Measurements from ENCODE around the gene LBHD1.
"Not testable (repeated sequence)": the region's sequence is repeated elsewhere in the genome, so short reads cannot be mapped to it uniquely, and the experiment has no call there.

LBHD1 gene

DNA sequence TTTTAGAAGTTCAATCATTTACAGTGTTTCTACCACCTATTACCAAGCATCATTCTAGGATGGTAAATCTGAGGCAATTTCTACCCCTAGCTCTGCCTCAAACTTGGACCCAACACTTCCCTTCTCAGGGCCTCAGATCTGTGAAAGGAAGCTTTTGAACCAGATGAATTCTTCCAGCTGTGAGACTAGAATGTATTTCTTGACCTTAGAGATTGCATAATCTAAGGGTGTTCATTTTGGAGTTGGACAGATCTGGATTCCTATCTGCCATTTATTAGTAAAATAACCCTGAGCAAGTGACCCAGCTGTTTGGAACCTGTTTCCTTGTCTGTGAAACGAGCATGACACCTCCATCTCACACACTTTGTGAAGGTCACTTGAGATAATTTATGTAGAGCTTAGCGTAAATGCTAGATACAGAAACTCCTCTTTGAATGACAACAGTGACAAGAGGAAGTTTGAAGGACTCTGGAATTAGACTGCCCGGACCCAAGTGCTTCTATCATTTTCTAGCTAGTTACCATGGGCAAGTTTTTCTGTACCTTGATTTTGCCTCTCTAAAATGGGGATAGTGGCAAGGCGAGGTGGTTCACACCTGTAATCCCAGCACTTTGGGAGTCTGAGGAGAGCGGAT lies 15.2 kb downstream of the LBHD1 start:
- no peak for DNase-seq

DNA sequence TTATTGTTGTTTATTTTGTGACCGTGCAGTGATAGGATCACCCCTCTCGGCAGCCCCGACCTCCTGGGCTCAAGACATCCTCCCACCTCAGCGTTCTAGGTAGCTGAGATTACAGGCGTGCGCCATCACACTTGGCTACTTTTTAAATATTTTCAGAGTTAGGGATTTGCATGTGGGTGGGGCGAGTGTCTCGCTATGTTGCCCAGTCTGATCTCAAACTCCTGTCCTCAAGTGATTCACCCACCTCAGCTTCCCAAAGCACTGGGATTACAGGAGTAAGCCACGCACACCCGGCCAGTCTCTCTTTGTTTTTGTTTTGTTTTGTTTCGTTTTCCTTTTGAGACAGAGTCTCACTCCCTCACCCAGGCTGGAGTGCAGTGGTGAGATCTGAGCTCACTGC lies 17.8 kb downstream of the LBHD1 start:
- peak; percentile 7 for DNase-seq

DNA sequence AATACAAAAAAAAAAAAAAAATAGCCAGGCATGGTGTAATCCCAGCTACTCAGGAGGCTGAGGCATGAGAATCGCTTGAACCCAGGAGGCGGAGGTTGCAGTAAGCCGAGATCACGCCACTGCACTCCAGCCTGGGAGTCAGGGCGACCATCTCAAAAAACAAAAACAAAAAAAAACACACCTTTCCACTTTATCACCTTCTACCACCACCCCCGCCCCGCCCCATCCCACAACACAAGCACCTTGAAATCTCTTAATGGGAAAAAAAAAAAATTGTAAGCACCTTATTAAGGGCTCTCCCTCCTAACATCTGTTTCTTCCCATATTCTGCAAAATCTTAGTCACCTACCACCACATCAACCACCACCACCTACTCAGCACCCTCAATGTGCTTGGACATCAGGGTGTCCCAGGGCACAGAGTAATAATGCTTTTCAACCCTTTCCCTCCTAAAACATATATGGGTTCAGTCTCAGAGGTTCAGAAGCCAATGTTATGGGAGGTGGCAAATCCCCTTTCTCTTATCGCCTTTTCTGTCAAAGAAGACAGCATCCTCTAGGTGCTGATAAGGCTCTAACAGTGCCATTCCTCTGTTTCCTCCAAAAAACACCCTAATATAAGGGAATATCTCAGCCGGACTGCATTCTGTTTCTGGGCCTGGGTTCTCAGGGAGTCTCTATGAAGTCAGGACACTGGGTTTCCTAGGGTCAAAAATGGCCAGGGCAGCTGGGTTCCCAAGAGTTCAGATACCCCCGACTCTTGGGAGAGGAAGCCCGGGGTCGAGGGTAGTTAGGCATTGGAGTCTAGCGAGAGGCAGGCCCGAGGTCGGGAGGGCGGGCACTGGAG lies 19.7 kb downstream of the LBHD1 start:
- DNase-seq: no peak

DNA sequence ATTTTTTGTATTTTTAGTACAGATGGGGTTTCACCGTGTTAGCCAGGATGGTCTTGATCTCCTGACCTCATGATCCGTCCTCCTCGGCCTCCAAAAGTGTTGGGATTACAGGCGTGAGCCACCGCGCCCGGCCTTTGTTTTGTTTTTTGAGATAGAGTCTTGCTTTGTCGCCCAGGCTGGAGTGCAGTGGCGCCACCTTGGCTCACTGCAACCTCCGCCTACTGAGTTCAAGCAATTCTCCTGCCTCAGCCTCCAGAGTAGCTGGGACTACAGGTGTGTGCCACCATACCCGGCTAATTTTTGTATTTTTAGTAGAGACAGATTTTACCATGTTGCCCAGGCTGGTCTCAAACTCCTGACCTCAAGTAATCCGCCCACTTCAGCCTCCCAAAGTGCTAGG lies 21.8 kb downstream of the LBHD1 start:
- not testable (repeated sequence) for DNase-seq

DNA sequence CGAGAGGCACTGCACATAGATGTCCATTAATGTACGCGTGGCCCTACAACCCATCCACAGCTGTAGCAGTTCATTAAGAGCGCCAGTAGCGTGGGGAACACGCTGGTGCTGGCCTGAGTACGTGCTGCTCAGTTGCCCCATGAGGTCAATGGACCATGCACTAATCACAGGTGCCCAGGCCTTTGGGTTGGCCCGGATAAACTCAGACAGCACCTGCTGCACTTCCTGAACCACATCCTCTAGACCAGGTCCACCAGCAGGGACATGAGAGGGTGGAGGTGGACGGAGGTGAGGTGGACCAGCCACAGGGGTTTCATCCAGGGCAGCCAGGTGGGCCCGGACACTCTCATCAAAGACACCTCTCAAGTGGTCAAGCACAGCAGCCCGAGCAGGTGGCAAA lies 22.6 kb downstream of the LBHD1 start:
- DNase-seq: no peak

DNA sequence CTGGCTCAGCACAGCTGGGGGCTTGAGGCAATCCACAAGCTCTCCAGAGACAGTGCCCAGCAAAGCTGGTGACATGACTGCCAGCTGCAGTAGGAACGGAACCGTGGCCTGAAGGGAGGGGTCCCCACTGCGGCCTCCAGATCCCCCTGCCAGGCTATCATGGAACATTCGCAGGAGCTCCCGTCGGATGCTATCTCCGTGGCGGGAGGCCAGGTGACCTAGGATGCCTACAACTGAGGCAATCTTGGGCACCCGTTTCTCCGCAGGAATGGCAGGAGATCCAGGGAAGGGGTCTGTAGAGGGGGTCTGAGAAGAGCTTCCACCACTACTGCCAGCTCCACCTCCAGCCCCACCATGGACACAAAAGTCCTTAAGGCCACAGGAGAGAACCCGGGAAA lies 23.1 kb downstream of the LBHD1 start:
- DNase-seq: no peak

DNA sequence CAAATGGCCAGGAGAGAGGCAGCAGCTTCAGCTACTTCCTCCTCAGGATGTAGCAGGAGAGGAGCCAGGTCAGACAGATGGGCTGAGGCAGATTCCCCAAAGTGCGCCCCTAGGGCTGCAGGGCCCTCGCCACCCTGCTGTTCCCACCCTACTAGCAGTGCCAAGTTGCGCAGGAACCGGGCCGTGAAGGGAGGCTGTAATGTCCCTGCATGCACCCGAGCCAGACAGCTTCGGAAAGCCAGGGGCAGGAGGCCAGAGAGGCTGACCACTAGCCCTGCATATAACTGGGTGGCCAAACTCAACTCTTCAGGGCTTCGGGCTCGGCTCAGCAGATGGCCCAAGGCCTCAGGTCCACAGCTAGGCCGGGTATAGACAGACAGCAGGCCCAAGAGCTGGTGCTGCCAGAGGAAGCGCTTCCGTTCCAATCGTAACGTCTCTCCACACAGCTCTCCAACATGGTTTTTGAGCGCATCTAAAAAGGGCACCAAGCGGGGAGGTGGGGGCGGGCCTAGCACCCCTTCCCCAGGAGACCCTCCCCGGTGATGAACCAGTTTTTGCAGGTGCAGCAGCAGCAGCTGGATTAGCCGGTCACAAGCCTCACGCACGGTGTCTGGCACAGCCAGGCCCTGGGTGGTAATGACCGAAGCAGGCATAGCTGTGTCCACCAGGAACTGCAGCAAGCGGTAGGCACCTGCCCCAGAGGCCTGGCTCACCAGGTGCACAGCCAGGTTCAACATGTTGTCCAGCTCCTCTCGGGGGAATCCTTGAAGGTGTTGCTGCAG lies 23.7 kb downstream of the LBHD1 start:
- DNase-seq: no peak

DNA sequence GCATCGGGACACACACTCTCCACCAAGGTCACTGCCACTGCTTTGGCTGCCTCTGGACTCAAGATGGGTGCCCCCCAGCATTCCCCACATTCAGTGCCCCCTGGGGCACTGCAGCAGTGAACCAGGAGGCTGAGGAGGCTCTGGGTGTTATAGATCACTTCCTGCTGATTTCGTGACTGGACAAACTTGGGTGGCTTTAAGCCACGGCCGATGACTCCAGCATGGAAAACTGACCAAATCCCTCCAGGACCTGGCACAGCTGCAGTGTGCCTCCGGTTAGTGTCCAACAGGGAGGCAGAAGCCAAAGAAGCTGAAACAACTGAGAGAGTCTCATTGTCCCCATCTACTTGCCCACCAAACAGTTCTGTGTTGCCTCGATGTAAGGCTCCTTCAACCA lies 24.5 kb downstream of the LBHD1 start:
- no peak for DNase-seq

DNA sequence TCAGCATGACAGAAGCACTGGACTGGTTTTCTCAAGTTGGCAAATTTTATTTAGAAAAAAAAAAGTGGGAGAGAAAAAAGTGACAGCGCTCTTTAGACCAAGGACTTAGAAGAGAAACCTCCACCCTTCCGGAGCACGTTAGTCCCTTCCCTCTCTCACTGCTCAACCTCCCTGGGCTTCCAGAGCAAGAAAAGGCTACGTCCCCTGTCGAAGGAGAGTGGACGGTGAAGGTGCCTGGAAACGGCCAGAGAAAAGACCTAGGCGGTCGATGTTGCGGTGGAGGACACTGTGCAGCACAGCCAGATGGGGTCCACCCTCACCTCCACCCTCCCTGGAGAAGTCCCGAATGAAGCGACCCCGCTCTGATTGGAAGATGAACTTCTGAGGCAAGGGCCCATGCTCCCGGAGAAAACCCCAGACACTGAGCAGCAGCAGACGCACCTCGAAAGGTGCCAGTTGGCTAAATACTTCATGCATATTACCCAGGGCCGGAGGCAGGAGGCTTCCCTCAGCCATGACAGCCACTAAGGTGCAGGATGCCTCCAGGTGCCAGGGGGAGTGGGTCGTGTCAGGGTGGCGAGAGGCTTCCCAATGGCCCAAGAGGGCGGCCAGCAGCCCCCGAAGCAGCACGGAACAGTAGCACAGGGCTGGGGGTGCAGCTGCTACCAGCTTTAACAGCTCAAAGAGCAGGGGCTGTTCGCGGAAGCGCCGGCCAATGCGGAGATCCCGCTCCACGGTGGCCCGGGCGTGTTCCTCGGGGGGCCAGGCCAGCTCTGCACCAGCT lies 25.1 kb downstream of the LBHD1 start:
- DNase-seq: no peak

DNA sequence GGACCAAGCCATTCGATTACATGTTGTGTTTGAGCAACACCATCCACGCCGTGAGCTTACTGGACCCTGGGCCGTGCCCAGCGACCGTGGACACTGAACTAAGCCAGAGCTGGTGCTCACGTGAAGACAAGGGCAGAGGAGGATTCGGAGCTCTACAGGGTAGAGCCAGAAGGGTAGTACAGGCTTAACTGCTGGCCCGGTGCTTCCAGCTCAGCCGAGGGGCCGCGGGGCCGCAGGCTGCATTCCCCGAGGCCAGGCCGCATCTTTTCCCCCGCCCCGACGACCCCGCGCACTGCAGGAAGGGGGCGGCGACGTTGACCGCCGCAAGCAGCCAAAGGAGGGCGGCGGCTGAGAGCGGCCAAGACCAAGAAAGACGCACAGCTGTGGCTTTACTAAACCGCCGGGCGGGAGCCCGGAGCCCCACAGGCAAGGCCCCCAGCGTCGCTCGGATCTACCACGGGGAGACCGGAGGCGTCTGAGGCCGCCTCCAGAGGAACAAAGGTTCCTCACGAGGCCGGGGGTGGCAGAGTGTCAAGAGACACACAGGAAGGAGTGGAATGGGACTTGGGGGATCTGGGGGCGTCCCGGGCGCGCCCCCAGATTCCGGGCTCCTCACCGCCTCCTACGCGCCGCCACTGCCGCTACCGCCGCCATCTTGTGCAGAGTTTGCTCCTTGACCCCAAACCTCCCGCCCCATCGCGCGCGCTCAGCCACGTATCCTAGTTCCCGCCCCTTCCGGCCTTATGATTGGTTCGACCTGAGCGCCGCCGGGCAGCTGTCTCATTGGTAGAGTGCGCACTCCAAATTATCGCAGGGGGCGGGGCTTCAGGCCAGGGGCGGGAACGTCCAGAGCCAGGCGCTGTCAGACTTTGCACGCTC lies 25.9 kb downstream of the LBHD1 start, which contains the start of gene GANAB:
GANAB (minus strand) TSS at position 668 of the 879 bp plus-strand sequence; CDS start at position 654, 14 bp downstream.
- peak; percentile 98 for DNase-seq

DNA sequence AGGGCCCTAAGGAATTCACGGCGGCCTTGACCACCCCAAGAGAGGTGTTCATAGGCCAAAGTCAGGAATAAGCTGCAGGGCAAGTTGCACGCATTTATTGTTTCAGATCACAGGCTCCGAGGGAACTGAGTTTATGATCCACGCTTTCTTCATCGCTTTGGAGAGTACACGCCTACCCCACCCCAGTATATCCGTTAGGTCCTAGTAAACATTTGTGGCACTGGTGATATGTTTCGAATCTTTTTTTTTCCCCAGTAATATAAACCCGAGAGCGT lies 26.5 kb downstream of the LBHD1 start:
- no peak for DNase-seq

DNA sequence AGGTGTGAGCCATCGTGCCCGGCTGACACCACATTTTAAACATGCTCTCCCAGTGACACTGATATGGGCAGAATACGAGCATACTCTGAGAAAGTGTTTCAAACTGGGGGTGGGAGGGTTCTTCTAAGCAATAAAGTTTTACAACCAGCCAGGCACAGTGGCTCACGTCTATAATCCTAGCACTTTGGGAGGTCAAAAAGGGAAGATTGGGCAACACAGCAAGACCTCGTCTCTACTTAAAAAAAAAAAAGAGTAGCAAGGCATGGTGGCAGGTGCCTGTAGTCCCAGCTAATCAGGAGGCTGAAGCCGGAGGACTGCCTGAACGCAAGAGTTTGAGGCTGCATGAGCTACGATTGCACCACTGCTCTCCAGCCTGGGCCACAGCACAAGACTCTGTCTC lies 27.8 kb downstream of the LBHD1 start:
- DNase-seq: no peak

DNA sequence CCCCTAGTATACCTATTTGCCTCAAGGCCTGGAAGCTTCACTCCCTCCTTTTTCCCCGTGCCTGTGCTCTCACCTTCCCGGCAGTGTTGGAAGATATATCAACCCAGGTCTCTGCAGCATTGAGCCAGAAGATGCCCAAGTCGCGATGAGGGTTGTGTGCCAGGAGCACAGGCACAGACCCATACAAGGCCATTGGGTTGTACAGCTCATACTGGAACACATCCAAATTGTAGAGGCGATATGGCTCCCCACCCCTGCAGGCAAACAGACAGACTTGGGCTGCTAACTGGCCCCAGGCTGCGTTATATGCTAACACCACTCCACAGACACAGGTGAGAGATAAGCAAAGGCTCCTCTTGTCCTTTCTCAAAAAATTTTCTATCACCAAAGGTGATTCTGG lies 39.6 kb downstream of the LBHD1 start:
- DNase-seq: no peak

DNA sequence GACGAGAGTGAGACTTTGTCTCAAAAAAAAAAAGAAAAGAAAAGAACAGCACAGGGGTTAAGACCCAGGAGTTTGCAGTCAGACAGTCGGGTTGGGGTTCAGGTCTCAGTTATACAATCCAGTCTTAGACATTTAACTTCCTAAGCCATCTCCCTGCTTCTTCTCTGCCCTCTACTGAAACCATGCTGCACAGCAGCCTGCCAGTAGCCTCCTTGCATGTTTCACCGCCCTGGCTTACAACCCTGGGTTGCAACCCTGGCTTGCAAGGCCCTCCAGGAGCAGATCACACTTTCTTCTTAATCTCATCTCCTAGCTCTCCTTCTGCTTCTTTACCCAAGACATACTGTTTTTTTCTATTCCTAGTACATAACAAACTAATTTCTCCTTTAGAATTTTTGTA lies 44.4 kb downstream of the LBHD1 start:
- no peak for DNase-seq

DNA sequence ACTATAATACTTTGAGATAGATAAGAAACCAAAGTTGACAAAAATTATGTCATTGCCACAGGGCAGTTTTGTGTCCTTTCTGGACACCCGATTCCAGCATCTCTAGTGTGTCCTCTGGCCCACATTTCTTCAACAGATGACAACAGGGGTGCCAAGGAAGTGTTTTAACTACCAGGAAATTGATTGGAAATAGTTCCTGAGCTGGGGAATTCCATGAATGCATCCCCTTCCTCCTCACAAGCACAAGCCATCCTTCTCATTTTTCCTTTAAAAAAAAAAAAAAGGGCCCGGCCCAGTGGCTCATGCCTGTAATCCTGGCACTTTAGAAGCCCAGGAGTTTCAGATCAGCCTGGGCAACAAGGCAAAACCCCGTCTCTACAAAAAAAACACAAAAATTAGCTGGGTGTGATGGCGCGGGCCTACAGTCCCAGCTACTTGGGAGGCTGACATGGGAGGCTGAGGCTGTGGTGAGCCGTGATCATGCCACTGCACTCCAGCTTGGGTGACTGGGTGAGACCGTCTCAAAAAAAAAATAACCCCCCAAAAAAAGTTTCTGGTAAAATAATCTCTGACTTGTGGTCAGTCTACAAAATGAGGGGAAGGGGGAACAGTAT lies 49.5 kb downstream of the LBHD1 start:
- DNase-seq: no peak

DNA sequence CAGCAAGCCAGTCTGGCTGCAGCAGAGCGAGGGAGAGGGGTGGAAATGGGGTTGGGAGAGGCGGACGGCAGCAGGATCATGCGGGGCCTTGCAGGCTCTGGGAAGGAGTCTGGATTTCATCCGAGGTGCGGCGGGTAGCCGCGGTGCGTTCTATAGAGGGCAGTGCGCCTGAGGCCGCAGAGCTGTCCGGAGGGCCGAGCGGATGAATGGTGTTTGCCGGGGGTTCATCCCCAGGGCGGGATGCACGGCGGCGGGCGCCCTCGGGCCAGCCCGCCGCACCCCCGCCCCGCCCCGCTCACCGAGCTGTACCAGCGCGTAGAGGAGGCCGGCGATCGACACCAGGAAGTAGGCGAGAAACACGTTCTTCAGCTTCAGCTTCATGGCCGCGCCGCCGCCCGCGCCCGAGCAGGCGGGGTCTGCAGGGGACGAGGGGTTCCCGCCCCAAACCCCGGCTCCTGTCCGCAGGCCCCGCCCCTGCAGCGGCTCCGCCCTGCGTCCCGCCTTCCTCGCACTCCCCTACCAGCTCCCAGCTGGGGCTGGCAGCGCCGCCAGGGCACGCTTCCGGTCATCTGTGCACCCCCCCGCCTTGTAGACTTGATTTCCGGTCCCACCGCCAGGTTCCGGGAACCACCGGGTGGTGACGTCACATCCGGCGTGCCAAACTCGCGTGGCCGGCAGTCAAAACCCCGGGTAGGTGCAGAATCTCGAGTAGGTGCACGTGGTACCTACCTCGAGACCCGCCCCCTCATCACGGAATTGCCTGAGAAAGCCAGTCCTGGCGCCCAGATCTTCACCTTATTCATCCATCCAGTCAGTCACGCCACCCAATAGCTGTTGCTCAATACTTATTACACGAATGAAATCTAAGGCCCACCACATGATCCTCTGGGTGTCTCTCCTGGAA lies 50.2 kb downstream of the LBHD1 start, which contains the start of gene B3GAT3:
B3GAT3 (minus strand) TSS at position 420 of the 904 bp plus-strand sequence; CDS start at position 381, 39 bp downstream.
- peak; percentile 97 for DNase-seq

DNA sequence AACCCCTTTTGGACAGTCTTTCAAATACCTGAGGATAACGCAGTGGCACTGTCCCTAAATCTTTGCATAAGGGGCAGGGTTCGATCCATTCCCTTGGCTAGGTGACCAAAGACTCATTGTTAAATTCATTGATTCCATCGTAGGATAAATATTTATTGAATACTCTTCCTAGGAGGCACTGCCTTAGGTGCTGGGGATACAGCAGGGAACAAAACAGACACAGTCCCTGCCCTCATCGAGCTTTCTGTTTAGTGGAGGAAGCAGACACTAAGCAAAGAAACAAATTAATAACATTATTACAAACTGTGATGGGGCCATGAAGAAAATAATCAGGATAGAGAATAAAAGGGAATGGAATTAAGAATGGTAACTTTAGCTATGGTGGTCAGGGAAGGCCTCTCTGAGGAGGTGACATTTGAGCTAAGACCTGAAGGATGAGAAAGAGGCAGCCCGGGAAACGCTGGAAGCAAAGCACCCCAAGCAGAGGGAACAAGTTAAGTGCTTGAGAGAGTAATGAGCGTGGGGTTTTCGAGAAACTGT lies 51.0 kb downstream of the LBHD1 start:
- DNase-seq: no peak

DNA sequence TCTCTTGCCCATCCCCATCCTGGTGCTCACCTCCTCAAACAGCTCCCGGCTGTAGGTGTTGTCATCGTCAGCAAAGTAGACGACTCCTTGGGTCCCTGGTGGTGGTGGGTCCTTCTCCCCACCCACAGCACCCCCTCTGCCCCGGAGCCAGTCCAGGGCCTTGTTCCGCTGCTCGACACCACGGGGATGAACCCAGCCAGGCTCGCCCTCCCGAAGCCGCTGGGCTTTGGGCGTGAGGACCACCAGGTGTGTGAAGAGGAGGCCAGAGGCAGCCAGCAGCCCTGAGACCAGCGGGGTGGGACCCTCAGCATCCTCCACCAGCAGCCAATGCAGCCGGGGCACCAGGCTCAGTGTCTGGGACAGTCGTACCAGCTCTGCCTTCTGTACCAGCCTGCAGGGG lies 55.1 kb downstream of the LBHD1 start:
- DNase-seq: not testable (repeated sequence)

DNA sequence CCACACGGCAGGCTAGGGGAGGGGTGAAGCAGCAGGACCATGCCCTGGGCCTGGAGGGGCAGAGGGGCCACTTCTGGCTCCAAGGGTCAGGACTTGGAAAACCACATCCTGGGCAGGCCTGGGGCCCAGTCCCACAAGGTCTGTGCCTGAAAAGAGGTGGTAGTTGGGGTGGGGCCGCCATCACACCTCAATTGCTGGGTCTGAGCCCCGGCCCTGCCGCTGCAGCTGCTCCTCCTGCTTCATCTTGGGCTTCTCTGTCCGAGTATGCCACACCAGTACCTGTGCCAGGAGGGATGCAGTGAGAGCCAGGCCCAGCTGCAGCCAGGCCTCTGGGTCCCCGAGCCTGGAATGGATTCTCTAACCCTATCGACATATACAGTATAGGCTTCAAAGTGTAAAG lies 56.5 kb downstream of the LBHD1 start:
- DNase-seq: no peak

DNA sequence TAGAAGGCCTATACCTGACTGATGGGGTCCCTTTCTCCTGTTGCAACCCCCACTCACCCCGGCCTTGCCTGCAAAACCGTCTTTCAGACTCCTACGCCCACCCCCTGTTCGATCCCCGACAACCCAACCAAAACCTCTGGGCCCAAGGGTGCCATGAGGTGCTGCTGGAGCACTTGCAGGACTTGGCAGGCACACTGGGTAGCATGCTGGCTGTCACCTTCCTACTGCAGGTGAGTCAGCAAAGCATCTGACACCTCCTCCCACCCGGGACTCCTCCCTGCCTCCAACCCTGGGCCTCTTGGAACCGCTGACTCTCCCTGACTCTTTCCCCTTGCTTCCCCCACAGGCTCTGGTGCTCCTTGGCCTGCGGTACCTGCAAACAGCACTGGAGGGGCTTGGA lies 57.8 kb downstream of the LBHD1 start:
- no peak for DNase-seq
